Amniotic epithelial cell (primary cell): ENCODE results near the gene CT47C1.
"Not testable (repeated sequence)": the region's sequence is repeated elsewhere in the genome, so short reads cannot be mapped to it uniquely, and the experiment has no call there.

Experiments
- DNase-seq: peaks from one replicate; pipeline ENCODE4 v3.0.0-alpha.2; 2010; ENCODE audit warnings: low read depth

Gene CT47C1

GRCh38 chrX:119072744-119073143 is at the start of gene CT47C1:
TSS of gene CT47C1 (plus strand) at chrX:119072993. CDS start at chrX:119073226, 233 bp downstream.
- peak; percentile 3 for DNase-seq

- no peak for DNase-seq
Observed at GRCh38 chrX:119025900-119026299, 46.9 kb upstream of the CT47C1 start.

- DNase-seq = not testable (repeated sequence)
Observed at GRCh38 chrX:119026344-119026743, 46.4 kb upstream of the CT47C1 start.

GRCh38 chrX:119027960-119028732 is 44.6 kb upstream of the CT47C1 start:
- DNase-seq = not testable (repeated sequence)

- DNase-seq = no peak
Observed at GRCh38 chrX:119028733-119029330, 44.0 kb upstream of the CT47C1 start.

GRCh38 chrX:119029656-119030055 is 43.1 kb upstream of the CT47C1 start:
- not testable (repeated sequence) for DNase-seq

- DNase-seq = no peak
Observed at GRCh38 chrX:119030990-119031389, 41.8 kb upstream of the CT47C1 start.

GRCh38 chrX:119036107-119037029 is 36.4 kb upstream of the CT47C1 start:
- DNase-seq = no peak

GRCh38 chrX:119040432-119040831 is 32.4 kb upstream of the CT47C1 start:
- no peak for DNase-seq

GRCh38 chrX:119041175-119041574 is 31.6 kb upstream of the CT47C1 start:
- DNase-seq = peak; percentile 83

GRCh38 chrX:119042040-119042439 is 30.8 kb upstream of the CT47C1 start:
- DNase-seq = no peak

- DNase-seq = no peak
Observed at GRCh38 chrX:119042996-119043395, 29.8 kb upstream of the CT47C1 start.

GRCh38 chrX:119045884-119046283 is 26.9 kb upstream of the CT47C1 start:
- DNase-seq = no peak

- no peak for DNase-seq
Observed at GRCh38 chrX:119055687-119056086, 17.1 kb upstream of the CT47C1 start.

GRCh38 chrX:119062750-119063374 is 9.9 kb upstream of the CT47C1 start:
- DNase-seq = peak; percentile 10

GRCh38 chrX:119063428-119063827 is 9.4 kb upstream of the CT47C1 start:
- DNase-seq = no peak

- peak; percentile 43 for DNase-seq
Observed at GRCh38 chrX:119067023-119067739, 5.6 kb upstream of the CT47C1 start.

GRCh38 chrX:119069128-119069527 is 3.7 kb upstream of the CT47C1 start:
- no peak for DNase-seq

GRCh38 chrX:119069762-119070161 is 3.0 kb upstream of the CT47C1 start:
- DNase-seq = no peak

GRCh38 chrX:119071381-119071780 is 1.4 kb upstream of the CT47C1 start:
- DNase-seq = no peak

- no peak for DNase-seq
Observed at GRCh38 chrX:119073200-119073905, 560 bp downstream of the CT47C1 start.
